ENCODE measurements around the gene PPP1R3A. TPM values are rescaled to one million over a fixed set of nuclear protein-coding genes. Genes with fewer than 3 reads are reported as not detected.

The PPP1R3A gene
- total and polyA plus RNA-seq, 2 of the 8 experiments (the other 6 are each of a cell fraction or from before 2014, with no cell fraction given): not detected

GRCh38 chr7:113892818-113893217, 26.0 kb downstream of the PPP1R3A start (continued):
- TF ChIP-seq CHD7 (IDR thresholded peaks at IDR 0.05; ENCODE audit: insufficient replicate concordance, low read length) (no peak), RBBP5 (IDR thresholded peaks at IDR 0.05; ENCODE audit: borderline replicate concordance, low read depth, low read length) (no peak), E2F6 (IDR thresholded peaks at IDR 0.05) (no peak), RFX5 (IDR thresholded peaks at IDR 0.05; ENCODE audit: borderline replicate concordance, low read depth, low read length) (no peak), NANOG (IDR thresholded peaks at IDR 0.05; ENCODE audit: insufficient read depth, low read depth, low read length, poor library complexity, severe bottlenecking) (no peak), POLR2AphosphoS5 (IDR thresholded peaks at IDR 0.05; ENCODE audit: low read depth, low read length) (no peak), GABPA (IDR thresholded peaks at IDR 0.05; ENCODE audit: borderline replicate concordance, insufficient read depth, low read length) (no peak)
